ENCODE data around the gene RANGRF. TPM values are rescaled to one million over a fixed set of nuclear protein-coding genes. Genes with fewer than 3 reads are reported as not detected.

Gene RANGRF
- total RNA-seq, 1 experiment from 2014 or later = 35.0 TPM

DNA sequence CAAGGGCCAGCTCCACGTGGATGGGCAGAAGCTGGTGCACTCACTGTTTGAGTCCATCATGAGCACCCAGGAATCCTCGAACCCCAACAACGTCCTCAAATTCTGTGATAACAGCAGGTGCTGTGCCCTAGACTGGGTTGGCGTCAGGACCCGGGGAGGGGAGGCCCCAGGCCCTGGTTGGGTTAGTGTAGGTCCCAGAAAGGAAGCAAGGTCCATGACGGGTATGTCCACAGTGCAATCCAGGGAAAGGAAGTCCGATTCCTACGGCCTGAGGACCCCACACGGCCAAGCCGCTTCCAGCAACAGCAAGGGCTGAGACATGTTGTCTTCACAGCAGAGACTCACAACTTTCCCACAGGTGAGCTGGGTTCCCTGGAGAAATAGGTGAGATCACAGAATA lies 32.2 kb upstream of the RANGRF start:
- no TSS peak for BruUV-seq (replicated peaks)
- DNase-seq = no peak
- Histone ChIP-seq H3K9me3 (ENCODE audit: insufficient read depth, low read depth) (no peaks in the 10 kb centered on the region), H3K36me3 (ENCODE audit: low read depth) (no peaks in the 10 kb centered on the region), H3K4me2 (no peak overlapping the region), H3K27me3 (ENCODE audit: insufficient read depth, low read depth) (no peaks in the 10 kb centered on the region), H3K27ac (no peak overlapping the region), H3K9me2 (ENCODE audit: insufficient read depth) (no peaks in the 10 kb centered on the region), H3K79me2 (ENCODE audit: low read depth) (peaks cover 11% of the 10 kb centered on the region), H2AFZ (no peak overlapping the region), H3K4me3 (no peak overlapping the region), H3K4me1 (replicated peaks; ENCODE audit: insufficient read depth) (no peaks in the 10 kb centered on the region), H4K20me1 (ENCODE audit: insufficient read depth) (no peaks in the 10 kb centered on the region), H3F3A (ENCODE audit: insufficient read depth, low read depth) (no peaks in the 10 kb centered on the region)
- ChIA-PET CTCF (no interaction called here), POLR2A (ENCODE audit: unreplicated experiment) (no interaction called here)
- intact Hi-C loops (cut with micrococcal nuclease; ENCODE audit: unreplicated experiment) = no loop called here
- TF ChIP-seq EZH2 (IDR thresholded peaks at IDR 0.05; ENCODE audit: low read depth) = no peak
- TF ChIP-seq, protein P1, sequence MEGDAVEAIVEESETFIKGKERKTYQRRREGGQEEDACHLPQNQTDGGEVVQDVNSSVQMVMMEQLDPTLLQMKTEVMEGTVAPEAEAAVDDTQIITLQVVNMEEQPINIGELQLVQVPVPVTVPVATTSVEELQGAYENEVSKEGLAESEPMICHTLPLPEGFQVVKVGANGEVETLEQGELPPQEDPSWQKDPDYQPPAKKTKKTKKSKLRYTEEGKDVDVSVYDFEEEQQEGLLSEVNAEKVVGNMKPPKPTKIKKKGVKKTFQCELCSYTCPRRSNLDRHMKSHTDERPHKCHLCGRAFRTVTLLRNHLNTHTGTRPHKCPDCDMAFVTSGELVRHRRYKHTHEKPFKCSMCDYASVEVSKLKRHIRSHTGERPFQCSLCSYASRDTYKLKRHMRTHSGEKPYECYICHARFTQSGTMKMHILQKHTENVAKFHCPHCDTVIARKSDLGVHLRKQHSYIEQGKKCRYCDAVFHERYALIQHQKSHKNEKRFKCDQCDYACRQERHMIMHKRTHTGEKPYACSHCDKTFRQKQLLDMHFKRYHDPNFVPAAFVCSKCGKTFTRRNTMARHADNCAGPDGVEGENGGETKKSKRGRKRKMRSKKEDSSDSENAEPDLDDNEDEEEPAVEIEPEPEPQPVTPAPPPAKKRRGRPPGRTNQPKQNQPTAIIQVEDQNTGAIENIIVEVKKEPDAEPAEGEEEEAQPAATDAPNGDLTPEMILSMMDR (conservative IDR thresholded peaks at IDR 0.05) = no peak

DNA sequence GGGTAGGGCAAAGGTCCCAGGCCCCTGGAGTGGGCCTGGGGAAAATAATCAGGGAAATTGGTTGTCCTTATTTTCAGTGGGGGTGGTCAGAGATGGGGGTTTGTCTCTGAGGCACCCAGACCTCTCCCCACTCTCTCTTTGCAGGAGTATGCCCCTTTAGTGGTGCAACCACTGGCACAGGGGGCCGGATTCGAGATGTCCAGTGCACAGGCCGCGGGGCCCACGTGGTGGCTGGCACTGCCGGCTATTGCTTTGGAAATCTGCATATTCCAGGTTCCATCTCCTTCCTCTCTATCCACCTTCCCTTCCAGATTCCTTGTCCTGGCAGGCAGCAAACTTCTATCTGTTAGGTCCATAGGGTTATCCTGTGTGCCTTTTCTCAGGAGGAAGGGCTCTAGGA lies 31.8 kb upstream of the RANGRF start:
- POLR2A ChIA-PET (ENCODE audit: unreplicated experiment) = no interaction called here
- Histone ChIP-seq H3K4me2 (no peak overlapping the region), H3K36me3 (ENCODE audit: low read depth) (no peaks in the 10 kb centered on the region), H3K9me2 (ENCODE audit: insufficient read depth) (no peaks in the 10 kb centered on the region), H3K4me3 (no peak overlapping the region), H3K27me3 (ENCODE audit: insufficient read depth, low read depth) (no peaks in the 10 kb centered on the region), H2AFZ (no peak overlapping the region), H4K20me1 (ENCODE audit: insufficient read depth) (no peaks in the 10 kb centered on the region), H3F3A (ENCODE audit: insufficient read depth, low read depth) (no peaks in the 10 kb centered on the region), H3K79me2 (ENCODE audit: low read depth) (peaks cover 7% of the 10 kb centered on the region; the same call in 1 of the 2 replicates), H3K27ac (no peak overlapping the region), H3K9me3 (ENCODE audit: insufficient read depth, low read depth) (no peaks in the 10 kb centered on the region), H3K4me1 (replicated peaks; ENCODE audit: insufficient read depth) (no peaks in the 10 kb centered on the region)
- intact Hi-C loops (cut with micrococcal nuclease; ENCODE audit: unreplicated experiment) = no loop called here
- no peak for DNase-seq
- BruUV-seq (replicated peaks) = no TSS peak
- CTCF ChIA-PET = no interaction called here
- TF ChIP-seq, protein P1 (conservative IDR thresholded peaks at IDR 0.05) = no peak
- no peak for TF ChIP-seq EZH2 (IDR thresholded peaks at IDR 0.05; ENCODE audit: low read depth)

DNA sequence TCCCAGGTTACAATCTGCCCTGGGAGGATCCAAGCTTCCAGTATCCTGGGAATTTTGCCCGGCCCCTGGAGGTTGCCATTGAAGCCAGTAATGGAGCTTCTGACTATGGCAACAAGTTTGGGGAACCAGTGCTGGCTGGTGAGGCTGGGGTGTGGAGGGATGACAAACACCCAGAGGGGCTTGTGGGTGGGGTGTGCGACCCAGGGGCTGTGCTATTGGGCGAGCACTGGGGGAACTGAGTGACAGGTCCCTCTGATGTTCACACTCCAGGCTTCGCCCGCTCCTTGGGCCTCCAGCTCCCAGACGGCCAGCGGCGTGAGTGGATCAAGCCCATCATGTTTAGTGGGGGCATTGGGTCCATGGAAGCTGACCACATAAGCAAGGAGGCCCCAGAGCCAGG lies 30.7 kb upstream of the RANGRF start:
- TF ChIP-seq, protein P1 (conservative IDR thresholded peaks at IDR 0.05) = no peak
- no peak for TF ChIP-seq EZH2 (IDR thresholded peaks at IDR 0.05; ENCODE audit: low read depth)
- Histone ChIP-seq H2AFZ (no peak overlapping the region), H3K36me3 (ENCODE audit: low read depth) (no peaks in the 10 kb centered on the region), H3K4me1 (replicated peaks; ENCODE audit: insufficient read depth) (no peaks in the 10 kb centered on the region), H3K9me2 (ENCODE audit: insufficient read depth) (no peaks in the 10 kb centered on the region), H3K4me3 (no peak overlapping the region), H3K4me2 (no peak overlapping the region), H4K20me1 (ENCODE audit: insufficient read depth) (no peaks in the 10 kb centered on the region), H3K9me3 (ENCODE audit: insufficient read depth, low read depth) (no peaks in the 10 kb centered on the region), H3F3A (ENCODE audit: insufficient read depth, low read depth) (no peaks in the 10 kb centered on the region), H3K27me3 (ENCODE audit: insufficient read depth, low read depth) (no peaks in the 10 kb centered on the region), H3K79me2 (ENCODE audit: low read depth) (0 out of 2 replicates have a peak, but pooled peaks cover under 1% of the 10 kb centered on the region), H3K27ac (no peak overlapping the region)
- BruUV-seq (replicated peaks) = no TSS peak
- intact Hi-C loops (cut with micrococcal nuclease; ENCODE audit: unreplicated experiment) = no loop called here
- ChIA-PET POLR2A (ENCODE audit: unreplicated experiment) (no interaction called here), CTCF (no interaction called here)
- no peak for DNase-seq
